Mucosa of rectum (tissue), 2 donors: ENCODE measurements around the gene KIR2DL1.
"Not testable (repeated sequence)": the region's sequence is repeated elsewhere in the genome, so short reads cannot be mapped to it uniquely, and the experiment has no call there.

Experiments used
- H3K27ac ChIP-seq, 2 donors: one replicate each; pipeline ENCODE4 v1.7.0; 2013; ENCODE audit warnings: inconsistent platforms in 2 of 2, low read depth in 2 of 2, low read length in 2 of 2
- H3K27me3 ChIP-seq, 2 donors: one replicate each; pipeline ENCODE4 v1.7.0; 2013; ENCODE audit warnings: low read length in 2 of 2; ENCODE audit not compliant: control insufficient read depth in 2 of 2, insufficient read depth in 2 of 2
- H3K36me3 ChIP-seq, 2 donors: one replicate each; pipeline ENCODE4 v1.7.0; 2013; ENCODE audit warnings: low read length in 2 of 2; ENCODE audit not compliant: control insufficient read depth in 2 of 2, insufficient read depth in 2 of 2
- H3K4me1 ChIP-seq, 2 donors: one replicate each; pipeline ENCODE4 v1.7.0; 2013; ENCODE audit warnings: low read length in 2 of 2, mild to moderate bottlenecking in 1 of 2; ENCODE audit not compliant: control insufficient read depth in 2 of 2, insufficient read depth in 2 of 2
- H3K4me3 ChIP-seq, 2 donors: one replicate each; pipeline ENCODE4 v1.7.0; 2013; ENCODE audit warnings: low read length in 2 of 2
- H3K9ac ChIP-seq, 2 donors: one replicate each; pipeline ENCODE4 v1.7.0; 2013; ENCODE audit warnings: low read length in 2 of 2, low read depth in 1 of 2, mild to moderate bottlenecking in 1 of 2
- H3K9me3 ChIP-seq, 2 donors: one replicate each; pipeline ENCODE4 v1.7.0; 2013; ENCODE audit warnings: low read length in 2 of 2; ENCODE audit not compliant: control insufficient read depth in 2 of 2
- donor health status: healthy.
- donor health status: Normal muscosa, but diverticular disease.

Gene KIR2DL1

GRCh38 chr19:54791476-54791875 is 21.9 kb downstream of the KIR2DL1 start:
- Histone ChIP-seq H3K9me3 (no peaks in the 10 kb centered on the region), H3K27me3 (no peaks in the 10 kb centered on the region), H3K4me3 (no peak overlapping the region), H3K4me1 (no peaks in the 10 kb centered on the region), H3K36me3 (no peaks in the 10 kb centered on the region), H3K27ac (no peak overlapping the region), H3K9ac (no peak overlapping the region)

GRCh38 chr19:54792814-54793213 is 23.2 kb downstream of the KIR2DL1 start:
- Histone ChIP-seq H3K4me1 (no peaks in the 10 kb centered on the region), H3K27me3 (no peaks in the 10 kb centered on the region), H3K9me3 (no peaks in the 10 kb centered on the region), H3K36me3 (no peaks in the 10 kb centered on the region), H3K9ac (peak overlapping the region in 1 of 2 donors; percentile 0), H3K27ac (peak overlapping the region in 1 of 2 donors; percentile 41), H3K4me3 (peak overlapping the region; percentile 32 to 53)

- Histone ChIP-seq H3K27ac (no peak overlapping the region), H3K4me1 (no peaks in the 10 kb centered on the region), H3K4me3 (no peak overlapping the region), H3K9ac (no peak overlapping the region), H3K36me3 (no peaks in the 10 kb centered on the region), H3K27me3 (no peaks in the 10 kb centered on the region), H3K9me3 (no peaks in the 10 kb centered on the region)
Measured at GRCh38 chr19:54795758-54796157, 26.2 kb downstream of the KIR2DL1 start.

GRCh38 chr19:54803410-54803809 is 33.8 kb downstream of the KIR2DL1 start, which contains the start of gene KIR2DL4:
KIR2DL4 (plus strand) TSS chr19:54803610; CDS start chr19:54803652, 42 bp downstream.
- Histone ChIP-seq H3K9ac (no peak within 1 kb of the TSS), H3K36me3 (no peaks in the 10 kb centered on the region), H3K4me1 (no peaks in the 10 kb centered on the region), H3K27ac (no peak within 1 kb of the TSS), H3K9me3 (no peaks in the 10 kb centered on the region), H3K27me3 (no peaks in the 10 kb centered on the region), H3K4me3 (no peak within 1 kb of the TSS)

- Histone ChIP-seq H3K27me3 (no peaks in the 10 kb centered on the region), H3K36me3 (no peaks in the 10 kb centered on the region), H3K27ac (no peak overlapping the region), H3K9me3 (no peaks in the 10 kb centered on the region), H3K4me3 (no peak overlapping the region), H3K9ac (no peak overlapping the region), H3K4me1 (no peaks in the 10 kb centered on the region)
Measured at GRCh38 chr19:54804101-54804500, 34.5 kb downstream of the KIR2DL1 start.

GRCh38 chr19:54804571-54804970 is 35.0 kb downstream of the KIR2DL1 start:
- Histone ChIP-seq H3K4me1 (no peaks in the 10 kb centered on the region), H3K4me3 (no peak overlapping the region), H3K9ac (no peak overlapping the region), H3K9me3 (no peaks in the 10 kb centered on the region), H3K27me3 (no peaks in the 10 kb centered on the region), H3K36me3 (no peaks in the 10 kb centered on the region), H3K27ac (no peak overlapping the region)

- Histone ChIP-seq H3K27ac (no peak overlapping the region), H3K36me3 (no peaks in the 10 kb centered on the region), H3K4me1 (no peaks in the 10 kb centered on the region), H3K9me3 (no peaks in the 10 kb centered on the region), H3K4me3 (no peak overlapping the region), H3K9ac (no peak overlapping the region), H3K27me3 (no peaks in the 10 kb centered on the region)
Measured at GRCh38 chr19:54805665-54806515, 36.3 kb downstream of the KIR2DL1 start.

GRCh38 chr19:54806516-54806838 is 36.9 kb downstream of the KIR2DL1 start:
- H3K36me3 ChIP-seq: no peaks in the 10 kb centered on the region
- no peaks in the 10 kb centered on the region for H3K4me1 ChIP-seq
- no peak overlapping the region for H3K4me3 ChIP-seq
- no peaks in the 10 kb centered on the region for H3K9me3 ChIP-seq
- H3K9ac ChIP-seq: no peak overlapping the region
- no peaks in the 10 kb centered on the region for H3K27me3 ChIP-seq
- no peak overlapping the region for H3K27ac ChIP-seq

- H3K9ac ChIP-seq, H3K9me3 ChIP-seq, H3K4me1 ChIP-seq, H3K27me3 ChIP-seq, H3K4me3 ChIP-seq, H3K27ac ChIP-seq, H3K36me3 ChIP-seq: not testable (repeated sequence)
Measured at GRCh38 chr19:54814571-54814970, 45.0 kb downstream of the KIR2DL1 start.

GRCh38 chr19:54816251-54816650 is 46.7 kb downstream of the KIR2DL1 start, which contains the start of gene KIR3DL1:
KIR3DL1 (plus strand) TSS chr19:54816468.
- H3K36me3 ChIP-seq, H3K27ac ChIP-seq, H3K9me3 ChIP-seq, H3K4me3 ChIP-seq, H3K9ac ChIP-seq, H3K4me1 ChIP-seq, H3K27me3 ChIP-seq: not testable (repeated sequence)
